Caco-2 (cell line): ENCODE results near the gene SLC35G3. TPM values are rescaled to one million over a fixed set of nuclear protein-coding genes. Genes with fewer than 3 reads are reported as not detected.

Experiments used
- BruUV-seq: library from RNA; stranded (reverse); fragments of 400-500 nt; replicated peaks from 2 replicates; lab custom pipeline; 2021; lab: Mats Ljungman, UMichigan
- CTCF ChIA-PET: fragments of 300-600 bp; sonication (Branson Sonifier 250); formaldehyde crosslinking; loops from one replicate; lab custom pipeline; 2022; ENCODE audit warnings: antibody characterized with exemption; lab: Charles Lee
- POLR2A ChIA-PET: fragments of 300-600 bp; sonication (Branson Sonifier 250); formaldehyde crosslinking; loops from one replicate; lab custom pipeline; 2022; ENCODE audit warnings: antibody characterized with exemption; lab: Charles Lee
- DNase-seq, 2 experiments: peaks; one replicate each; pipeline versions ENCODE4 v3.0.0 to v3.0.0-alpha.2; 2020 to 2022
- H3K27me3 ChIP-seq: replicated peaks from 2 replicates; pipeline ENCODE4 v1.6.0; 2011; ENCODE audit warnings: low read length; ENCODE audit not compliant: control insufficient read depth, insufficient read depth
- H3K36me3 ChIP-seq: 2 replicates; pipeline ENCODE4 v1.5.1; 2011; ENCODE audit warnings: low read length; ENCODE audit not compliant: control insufficient read depth, insufficient read depth
- H3K4me1 ChIP-seq: fragments of 250-450 bp; sonication (Bioruptor Pico); 2 replicates; pipeline ENCODE4 v1.5.1; 2020; ENCODE audit warnings: mild to moderate bottlenecking
- H3K4me3 ChIP-seq: 2 replicates; pipeline ENCODE4 v1.5.1; 2011; ENCODE audit warnings: low read depth, mild to moderate bottlenecking, control low read depth, low read length
- H3K9me3 ChIP-seq: fragments of 250-450 bp; sonication (Bioruptor Pico); 2 replicates; pipeline ENCODE4 v1.5.1; 2020; ENCODE audit warnings: mild to moderate bottlenecking, moderate library complexity
- H3K27ac Mint-ChIP-seq: one replicate; pipeline ENCODE4 v1.8.0; 2022; ENCODE audit warnings: mixed read lengths; ENCODE audit not compliant: unreplicated experiment
- H3K27me3 Mint-ChIP-seq: one replicate; pipeline ENCODE4 v1.8.0; 2022; ENCODE audit warnings: mixed read lengths; ENCODE audit not compliant: insufficient read depth, unreplicated experiment
- H3K36me3 Mint-ChIP-seq: one replicate; pipeline ENCODE4 v1.8.0; 2022; ENCODE audit warnings: mild to moderate bottlenecking, mixed read lengths; ENCODE audit not compliant: insufficient read depth, unreplicated experiment
- H3K4me1 Mint-ChIP-seq: one replicate; pipeline ENCODE4 v1.8.0; 2022; ENCODE audit warnings: low read depth, mixed read lengths; ENCODE audit not compliant: unreplicated experiment
- H3K4me3 Mint-ChIP-seq: one replicate; pipeline ENCODE4 v1.8.0; 2022; ENCODE audit warnings: mild to moderate bottlenecking, moderate library complexity, mixed read lengths; ENCODE audit not compliant: unreplicated experiment
- H3K9me3 Mint-ChIP-seq: one replicate; pipeline ENCODE4 v1.8.0; 2022; ENCODE audit warnings: mixed read lengths; ENCODE audit not compliant: unreplicated experiment
- intact Hi-C: fragments of 100-400 bp; cut with micrococcal nuclease; formaldehyde crosslinking; loops from one replicate; pipeline ENCODE4 v1.10.0; 2022; ENCODE audit not compliant: unreplicated experiment
- total RNA-seq: library from RNA; stranded (reverse); gene quantifications from 2 replicates; pipeline ENCODE4 v1.2.3, GENCODE V29; 2022
- TF ChIP-seq, protein P1 (sequence below), 2 experiments: fragments of 200-600 bp in 1 of 2; IDR thresholded peaks; 1 replicate in 1 of 2; 2 replicates in 1 of 2; pipeline versions ENCODE4 v1.5.1 to v1.8.0; 2011 to 2022; ENCODE audit warnings: antibody characterized with exemption in 1 of 2, control low read depth in 1 of 2, inconsistent platforms in 1 of 2, low read depth in 1 of 2, low read length in 1 of 2, mild to moderate bottlenecking in 1 of 2, moderate library complexity in 1 of 2; ENCODE audit not compliant: insufficient read depth in 1 of 2, severe bottlenecking in 1 of 2, unreplicated experiment in 1 of 2

Gene SLC35G3
- total RNA-seq, 1 experiment from 2014 or later = not detected

- H3K4me3 ChIP-seq = no peak overlapping the region
- no peak for DNase-seq
- no peaks in the 10 kb centered on the region for H3K36me3 Mint-ChIP-seq
- H3K4me1 Mint-ChIP-seq = no peaks in the 10 kb centered on the region
- no TSS peak for BruUV-seq
- no peaks in the 10 kb centered on the region for H3K9me3 ChIP-seq
- intact Hi-C loops = loop anchor here (1.0 kb wide), 1 partner anchor 361 kb away; no protein-coding TSS in a partner anchor
- 0 out of 2 replicates have a peak, but pooled peaks cover 7% of the 10 kb centered on the region for H3K4me1 ChIP-seq
- ChIA-PET POLR2A (no interaction called here), CTCF (no interaction called here)
- no peak overlapping the region for H3K27ac Mint-ChIP-seq
- H3K4me3 Mint-ChIP-seq = no peak overlapping the region
- H3K27me3 ChIP-seq = no peaks in the 10 kb centered on the region; the same call in 1 of the 2 replicates
- no peaks in the 10 kb centered on the region for H3K36me3 ChIP-seq
- TF ChIP-seq, protein P1, sequence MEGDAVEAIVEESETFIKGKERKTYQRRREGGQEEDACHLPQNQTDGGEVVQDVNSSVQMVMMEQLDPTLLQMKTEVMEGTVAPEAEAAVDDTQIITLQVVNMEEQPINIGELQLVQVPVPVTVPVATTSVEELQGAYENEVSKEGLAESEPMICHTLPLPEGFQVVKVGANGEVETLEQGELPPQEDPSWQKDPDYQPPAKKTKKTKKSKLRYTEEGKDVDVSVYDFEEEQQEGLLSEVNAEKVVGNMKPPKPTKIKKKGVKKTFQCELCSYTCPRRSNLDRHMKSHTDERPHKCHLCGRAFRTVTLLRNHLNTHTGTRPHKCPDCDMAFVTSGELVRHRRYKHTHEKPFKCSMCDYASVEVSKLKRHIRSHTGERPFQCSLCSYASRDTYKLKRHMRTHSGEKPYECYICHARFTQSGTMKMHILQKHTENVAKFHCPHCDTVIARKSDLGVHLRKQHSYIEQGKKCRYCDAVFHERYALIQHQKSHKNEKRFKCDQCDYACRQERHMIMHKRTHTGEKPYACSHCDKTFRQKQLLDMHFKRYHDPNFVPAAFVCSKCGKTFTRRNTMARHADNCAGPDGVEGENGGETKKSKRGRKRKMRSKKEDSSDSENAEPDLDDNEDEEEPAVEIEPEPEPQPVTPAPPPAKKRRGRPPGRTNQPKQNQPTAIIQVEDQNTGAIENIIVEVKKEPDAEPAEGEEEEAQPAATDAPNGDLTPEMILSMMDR (IDR thresholded peaks at IDR 0.05; ENCODE audit: insufficient read depth in 1 of 2, low read depth in 1 of 2, low read length in 1 of 2, severe bottlenecking in 1 of 2, unreplicated experiment in 1 of 2) = no peak
- peaks cover 3% of the 10 kb centered on the region for H3K27me3 Mint-ChIP-seq
- no peaks in the 10 kb centered on the region for H3K9me3 Mint-ChIP-seq
Measured at GRCh38 chr17:35171834-35172233, 22.4 kb downstream of the SLC35G3 start.

- H3K9me3 Mint-ChIP-seq = no peaks in the 10 kb centered on the region
- no TSS peak for BruUV-seq
- Histone ChIP-seq H3K4me1 (0 out of 2 replicates have a peak, but pooled peaks cover 7% of the 10 kb centered on the region), H3K4me3 (no peak overlapping the region), H3K27me3 (no peaks in the 10 kb centered on the region; the same call in 1 of the 2 replicates), H3K9me3 (no peaks in the 10 kb centered on the region), H3K36me3 (no peaks in the 10 kb centered on the region)
- intact Hi-C loops = loop anchor here (1.0 kb wide), 1 partner anchor 362 kb away; no protein-coding TSS in a partner anchor
- TF ChIP-seq, protein P1 (IDR thresholded peaks at IDR 0.05; ENCODE audit: insufficient read depth in 1 of 2, low read depth in 1 of 2, low read length in 1 of 2, severe bottlenecking in 1 of 2, unreplicated experiment in 1 of 2) = no peak
- no peaks in the 10 kb centered on the region for H3K36me3 Mint-ChIP-seq
- ChIA-PET POLR2A (no interaction called here), CTCF (interaction anchor here (0.7 to 0.9 kb wide), 2 partner anchors 362 to 368 kb away, joined by 3 to 6 read pairs; no protein-coding TSS in a partner anchor)
- peaks cover 3% of the 10 kb centered on the region for H3K27me3 Mint-ChIP-seq
- H3K4me3 Mint-ChIP-seq = no peak overlapping the region
- no peak for DNase-seq
- H3K4me1 Mint-ChIP-seq = peaks cover 3% of the 10 kb centered on the region
- H3K27ac Mint-ChIP-seq = no peak overlapping the region
Measured at GRCh38 chr17:35170968-35171771, 23.0 kb downstream of the SLC35G3 start.

GRCh38 chr17:35169835-35170363 is 24.3 kb downstream of the SLC35G3 start:
- no peaks in the 10 kb centered on the region for H3K36me3 ChIP-seq
- H3K4me3 Mint-ChIP-seq = no peak overlapping the region
- TF ChIP-seq, protein P1 (IDR thresholded peaks at IDR 0.05; ENCODE audit: insufficient read depth in 1 of 2, low read depth in 1 of 2, low read length in 1 of 2, severe bottlenecking in 1 of 2, unreplicated experiment in 1 of 2) = no peak

More at GRCh38 chr17:35169835-35170363, 24.3 kb downstream of the SLC35G3 start:
- Mint-ChIP-seq H3K4me1 (peaks cover 6% of the 10 kb centered on the region), H3K27me3 (peaks cover 4% of the 10 kb centered on the region), H3K27ac (no peak overlapping the region), H3K9me3 (no peaks in the 10 kb centered on the region), H3K36me3 (no peaks in the 10 kb centered on the region)
- no peaks in the 10 kb centered on the region for H3K9me3 ChIP-seq
- DNase-seq = no peak
- 0 out of 2 replicates have a peak, but pooled peaks cover 4% of the 10 kb centered on the region for H3K4me1 ChIP-seq
- ChIA-PET CTCF (no interaction called here), POLR2A (interaction anchor here (0.5 kb wide), 1 partner anchor 579 kb away, joined by 3 read pairs; no protein-coding TSS in a partner anchor)
- H3K4me3 ChIP-seq = no peak overlapping the region
- BruUV-seq = no TSS peak
- H3K27me3 ChIP-seq = no peaks in the 10 kb centered on the region; the same call in 1 of the 2 replicates
- intact Hi-C loops = no loop called here
